CD4-positive, alpha-beta memory T cell (primary cell): ENCODE measurements around the gene TRAF3. TPM values are rescaled to one million over a fixed set of nuclear protein-coding genes. Genes with fewer than 3 reads are reported as not detected.

Experiments
- CTCF ChIA-PET: fragments of 350-600 bp; sonication (Branson Sonifier 250); formaldehyde crosslinking; loops from one replicate; lab custom pipeline; 2021; ENCODE audit warnings: inconsistent platforms; ENCODE audit not compliant: partially characterized antibody; lab: Charles Lee
- POLR2A ChIA-PET: fragments of 350-600 bp; sonication (Branson Sonifier 250); formaldehyde crosslinking; loops from one replicate; lab custom pipeline; 2021; ENCODE audit not compliant: partially characterized antibody; lab: Charles Lee
- DNase-seq, 5 donors: peaks; one replicate each; pipeline versions ENCODE4 v3.0.0 to v3.0.0-alpha.2; 2020 to 2022; ENCODE audit warnings: mixed read lengths in 1 of 5
- H3K27ac ChIP-seq: one replicate; pipeline ENCODE4 v1.7.0; 2013; ENCODE audit warnings: low read depth, low read length
- H3K27me3 ChIP-seq: 2 replicates; pipeline ENCODE4 v1.7.0; 2013; ENCODE audit warnings: mild to moderate bottlenecking, low read length, moderate library complexity; ENCODE audit not compliant: insufficient read depth
- H3K36me3 ChIP-seq: 2 replicates; pipeline ENCODE4 v1.7.0; 2013; ENCODE audit warnings: mild to moderate bottlenecking, low read length, moderate library complexity; ENCODE audit not compliant: insufficient read depth
- H3K4me1 ChIP-seq: 2 replicates; pipeline ENCODE4 v1.7.0; 2013; ENCODE audit warnings: mild to moderate bottlenecking, low read length, moderate library complexity; ENCODE audit not compliant: insufficient read depth
- H3K4me3 ChIP-seq, 2 donors: one replicate each; pipeline ENCODE4 v1.7.0; 2013; ENCODE audit warnings: low read length in 2 of 2, mild to moderate bottlenecking in 1 of 2
- H3K9me3 ChIP-seq, 2 donors: one replicate each; pipeline ENCODE4 v1.7.0; 2013; ENCODE audit warnings: low read length in 2 of 2, control low read depth in 1 of 2; ENCODE audit not compliant: control insufficient read depth in 1 of 2
- H3K27ac Mint-ChIP-seq, 7 donors: one replicate each; pipeline ENCODE4 v1.8.0; 2020 to 2021; ENCODE audit warnings: mixed read lengths in 7 of 7, mild to moderate bottlenecking in 6 of 7, inconsistent platforms in 3 of 7, moderate library complexity in 3 of 7
- H3K27me3 Mint-ChIP-seq, 2 donors: one replicate each; pipeline ENCODE4 v1.8.0; 2020 to 2021; ENCODE audit warnings: mixed read lengths in 2 of 2
- H3K36me3 Mint-ChIP-seq, 2 donors: one replicate each; pipeline ENCODE4 v1.8.0; 2020 to 2021; ENCODE audit warnings: mixed read lengths in 2 of 2, inconsistent platforms in 1 of 2, mild to moderate bottlenecking in 1 of 2
- H3K4me1 Mint-ChIP-seq, 4 donors: one replicate each; pipeline ENCODE4 v1.8.0; 2020 to 2021; ENCODE audit warnings: mixed read lengths in 4 of 4, mild to moderate bottlenecking in 1 of 4
- H3K4me3 Mint-ChIP-seq, 8 donors: one replicate each; pipeline ENCODE4 v1.8.0; 2020 to 2021; ENCODE audit warnings: mixed read lengths in 8 of 8, mild to moderate bottlenecking in 7 of 8, moderate library complexity in 6 of 8, inconsistent platforms in 3 of 8
- H3K9me3 Mint-ChIP-seq, 8 donors: one replicate each; pipeline ENCODE4 v1.8.0; 2020 to 2021; ENCODE audit warnings: mixed read lengths in 8 of 8, mild to moderate bottlenecking in 5 of 8, inconsistent platforms in 3 of 8, moderate library complexity in 1 of 8
- intact Hi-C: fragments of 100-400 bp; cut with micrococcal nuclease; formaldehyde crosslinking; loops from one replicate; pipeline ENCODE4 v1.15.1; 2023
- polyA plus RNA-seq, 2 donors: library from polyadenylated mRNA; unstranded; fragments of 300-500 nt; fragmentation: Illumina TruSeq; gene quantifications; one replicate each; pipeline ENCODE4 v1.2.3, GENCODE V29; 2021
- total RNA-seq, 2 experiments: library from RNA; stranded (reverse); gene quantifications; one replicate each; pipeline ENCODE4 v1.2.3, GENCODE V29; 2021

The TRAF3 gene
- total and polyA plus RNA-seq, 4 experiments from 2014 or later, result 14.9 to 44.8 (median 32.2) TPM

DNA sequence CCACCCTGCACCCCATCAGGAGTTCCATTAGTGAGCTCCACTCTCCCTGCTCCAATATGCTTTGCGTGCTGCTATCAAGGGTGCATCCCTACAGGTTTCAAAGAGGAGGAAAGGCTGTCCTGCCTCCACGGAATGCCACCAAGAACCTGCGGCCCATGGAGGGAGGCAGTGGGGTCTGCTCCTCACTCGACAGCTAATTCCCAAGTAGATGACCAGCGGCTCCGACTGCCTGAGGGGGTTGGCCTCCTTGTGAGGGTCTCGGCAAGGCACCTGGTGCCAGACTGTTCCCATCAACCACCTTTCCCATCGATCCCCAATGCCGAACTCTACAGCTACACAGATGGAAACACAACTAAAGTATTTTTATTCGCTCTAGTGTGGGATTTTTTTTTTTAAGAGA, 181.2 kb downstream of the TRAF3 start:
- ChIA-PET POLR2A (no interaction called here), CTCF (no interaction called here)
- H3K4me1 Mint-ChIP-seq, result no peaks in the 10 kb centered on the region
- intact Hi-C loops, result no loop called here
- no peak overlapping the region for H3K4me3 ChIP-seq
- peaks cover 0 to 2% (median 0%) of the 10 kb centered on the region in 8 donors for H3K9me3 Mint-ChIP-seq
- H3K9me3 ChIP-seq, result no peaks in the 10 kb centered on the region
- no peak overlapping the region for H3K27ac Mint-ChIP-seq
- H3K27me3 ChIP-seq, result no peaks in the 10 kb centered on the region
- peaks cover 3 to 8% of the 10 kb centered on the region in 2 donors for H3K36me3 Mint-ChIP-seq
- DNase-seq, result no peak
- H3K4me1 ChIP-seq, result no peaks in the 10 kb centered on the region
- H3K27ac ChIP-seq, result no peak overlapping the region
- H3K27me3 Mint-ChIP-seq, result no peaks in the 10 kb centered on the region
- H3K36me3 ChIP-seq, result no peaks in the 10 kb centered on the region
- H3K4me3 Mint-ChIP-seq, result no peak overlapping the region

Other genes with a start within 250 kb of the TRAF3 start
- gene RCOR1, start 184.8 kb upstream of the TRAF3 start, total RNA-seq, result 10 to 100 TPM; 19.4 to 21.5 TPM
- gene RCOR1, start 184.8 kb upstream of the TRAF3 start, polyA plus RNA-seq, result 1 to 10 TPM in 1 of 2 donors, under 1 TPM in 1; 0.09 to 1.1 TPM
- gene AMN, start 145.2 kb downstream of the TRAF3 start, total RNA-seq, result 1 to 10 TPM; 5.1 to 7.1 TPM
- 1 to 10 TPM in 1 of 2 donors, under 1 TPM in 1; 0.77 to 2.1 TPM for gene AMN, start 145.2 kb downstream of the TRAF3 start, polyA plus RNA-seq